ENCODE data around the gene ADAMTS18. TPM values are rescaled to one million over a fixed set of nuclear protein-coding genes. Genes with fewer than 3 reads are reported as not detected.
A peak's percentile ranks its signal among the peaks of the same experiment; 100 is the strongest.

The ADAMTS18 gene
- total RNA-seq, 1 experiment from 2014 or later = not detected

GRCh38 chr16:77359065-77359502 is 75.8 kb downstream of the ADAMTS18 start:
- intact Hi-C loops (cut with micrococcal nuclease; ENCODE audit: unreplicated experiment) = no loop called here
- H3K9me3 ChIP-seq (ENCODE audit: insufficient read depth, low read depth) = no peaks in the 10 kb centered on the region
- no peaks in the 10 kb centered on the region for H3K79me2 ChIP-seq (ENCODE audit: low read depth)
- POLR2A ChIA-PET (ENCODE audit: unreplicated experiment) = no interaction called here
- H3K4me2 ChIP-seq = peak overlapping the region; percentile 31; the same call in 1 of the 2 replicates
- no peak overlapping the region for H2AFZ ChIP-seq
- H3K4me3 ChIP-seq = no peak overlapping the region
- H4K20me1 ChIP-seq (ENCODE audit: insufficient read depth) = no peaks in the 10 kb centered on the region
- DNase-seq = peak in 1 of 2 experiments; percentile 35
- TF ChIP-seq CTCF (conservative IDR thresholded peaks at IDR 0.05) (no peak), EZH2 (IDR thresholded peaks at IDR 0.05; ENCODE audit: low read depth) (no peak)
- H3K4me1 ChIP-seq (replicated peaks; ENCODE audit: insufficient read depth) = 0 out of 2 replicates have a peak, but pooled peaks cover 8% of the 10 kb centered on the region
- CTCF ChIA-PET = no interaction called here
- H3K27ac ChIP-seq = no peak overlapping the region
- 0 out of 2 replicates have a peak, but pooled peaks cover 6% of the 10 kb centered on the region for H3F3A ChIP-seq (ENCODE audit: insufficient read depth, low read depth)
- BruUV-seq (replicated peaks) = no TSS peak
- H3K9me2 ChIP-seq (ENCODE audit: insufficient read depth) = no peaks in the 10 kb centered on the region
- H3K36me3 ChIP-seq (ENCODE audit: low read depth) = no peaks in the 10 kb centered on the region
- no peaks in the 10 kb centered on the region for H3K27me3 ChIP-seq (ENCODE audit: insufficient read depth, low read depth)

- Histone ChIP-seq H3K9me3 (ENCODE audit: insufficient read depth, low read depth) (no peaks in the 10 kb centered on the region), H3K4me1 (replicated peaks; ENCODE audit: insufficient read depth) (0 out of 2 replicates have a peak, but pooled peaks cover 12% of the 10 kb centered on the region), H3K4me2 (no peak overlapping the region), H2AFZ (no peak overlapping the region), H3K36me3 (ENCODE audit: low read depth) (no peaks in the 10 kb centered on the region), H3F3A (ENCODE audit: insufficient read depth, low read depth) (no peaks in the 10 kb centered on the region), H3K9me2 (ENCODE audit: insufficient read depth) (no peaks in the 10 kb centered on the region), H3K27ac (no peak overlapping the region), H4K20me1 (ENCODE audit: insufficient read depth) (no peaks in the 10 kb centered on the region), H3K4me3 (no peak overlapping the region), H3K79me2 (ENCODE audit: low read depth) (no peaks in the 10 kb centered on the region), H3K27me3 (ENCODE audit: insufficient read depth, low read depth) (no peaks in the 10 kb centered on the region)
- BruUV-seq (replicated peaks) = no TSS peak
- ChIA-PET CTCF (no interaction called here), POLR2A (ENCODE audit: unreplicated experiment) (no interaction called here)
- no peak for TF ChIP-seq CTCF (conservative IDR thresholded peaks at IDR 0.05)
- no peak for TF ChIP-seq EZH2 (IDR thresholded peaks at IDR 0.05; ENCODE audit: low read depth)
- intact Hi-C loops (cut with micrococcal nuclease; ENCODE audit: unreplicated experiment) = no loop called here
- no peak for DNase-seq
Measured at GRCh38 chr16:77353587-77354263, 81.1 kb downstream of the ADAMTS18 start.

- no TSS peak for BruUV-seq (replicated peaks)
- CTCF ChIA-PET = no interaction called here
- TF ChIP-seq CTCF (conservative IDR thresholded peaks at IDR 0.05) (no peak), EZH2 (IDR thresholded peaks at IDR 0.05; ENCODE audit: low read depth) (no peak)
- 0 out of 2 replicates have a peak overlapping the region, but pooled peaks have one; percentile 48 for H2AFZ ChIP-seq
- no peak for DNase-seq
- POLR2A ChIA-PET (ENCODE audit: unreplicated experiment) = no interaction called here
- H3K4me3 ChIP-seq = no peak overlapping the region
- intact Hi-C loops (cut with micrococcal nuclease; ENCODE audit: unreplicated experiment) = no loop called here
- H3F3A ChIP-seq (ENCODE audit: insufficient read depth, low read depth) = no peaks in the 10 kb centered on the region
- H3K36me3 ChIP-seq (ENCODE audit: low read depth) = no peaks in the 10 kb centered on the region
- H3K9me2 ChIP-seq (ENCODE audit: insufficient read depth) = no peaks in the 10 kb centered on the region
- H3K9me3 ChIP-seq (ENCODE audit: insufficient read depth, low read depth) = 0 out of 2 replicates have a peak, but pooled peaks cover 3% of the 10 kb centered on the region
- H3K79me2 ChIP-seq (ENCODE audit: low read depth) = no peaks in the 10 kb centered on the region
- no peaks in the 10 kb centered on the region for H3K27me3 ChIP-seq (ENCODE audit: insufficient read depth, low read depth)
- H4K20me1 ChIP-seq (ENCODE audit: insufficient read depth) = no peaks in the 10 kb centered on the region
- H3K4me2 ChIP-seq = no peak overlapping the region
- H3K27ac ChIP-seq = no peak overlapping the region
- H3K4me1 ChIP-seq (replicated peaks; ENCODE audit: insufficient read depth) = no peaks in the 10 kb centered on the region
Measured at GRCh38 chr16:77344341-77344740, 90.5 kb downstream of the ADAMTS18 start.
